ENCODE results near the gene TGFB1. TPM values are rescaled to one million over a fixed set of nuclear protein-coding genes. Genes with fewer than 3 reads are reported as not detected.

The TGFB1 gene
- total and polyA plus RNA-seq, 9 of the 15 experiments (the other 6 are each of a cell fraction or from before 2014, with no cell fraction given) = 0.24 to 159 (median 17.2) TPM

GRCh38 chr19:41350735-41351338 lies 2.9 kb downstream of the TGFB1 start (continued):
- TF ChIP-seq, protein P1, sequence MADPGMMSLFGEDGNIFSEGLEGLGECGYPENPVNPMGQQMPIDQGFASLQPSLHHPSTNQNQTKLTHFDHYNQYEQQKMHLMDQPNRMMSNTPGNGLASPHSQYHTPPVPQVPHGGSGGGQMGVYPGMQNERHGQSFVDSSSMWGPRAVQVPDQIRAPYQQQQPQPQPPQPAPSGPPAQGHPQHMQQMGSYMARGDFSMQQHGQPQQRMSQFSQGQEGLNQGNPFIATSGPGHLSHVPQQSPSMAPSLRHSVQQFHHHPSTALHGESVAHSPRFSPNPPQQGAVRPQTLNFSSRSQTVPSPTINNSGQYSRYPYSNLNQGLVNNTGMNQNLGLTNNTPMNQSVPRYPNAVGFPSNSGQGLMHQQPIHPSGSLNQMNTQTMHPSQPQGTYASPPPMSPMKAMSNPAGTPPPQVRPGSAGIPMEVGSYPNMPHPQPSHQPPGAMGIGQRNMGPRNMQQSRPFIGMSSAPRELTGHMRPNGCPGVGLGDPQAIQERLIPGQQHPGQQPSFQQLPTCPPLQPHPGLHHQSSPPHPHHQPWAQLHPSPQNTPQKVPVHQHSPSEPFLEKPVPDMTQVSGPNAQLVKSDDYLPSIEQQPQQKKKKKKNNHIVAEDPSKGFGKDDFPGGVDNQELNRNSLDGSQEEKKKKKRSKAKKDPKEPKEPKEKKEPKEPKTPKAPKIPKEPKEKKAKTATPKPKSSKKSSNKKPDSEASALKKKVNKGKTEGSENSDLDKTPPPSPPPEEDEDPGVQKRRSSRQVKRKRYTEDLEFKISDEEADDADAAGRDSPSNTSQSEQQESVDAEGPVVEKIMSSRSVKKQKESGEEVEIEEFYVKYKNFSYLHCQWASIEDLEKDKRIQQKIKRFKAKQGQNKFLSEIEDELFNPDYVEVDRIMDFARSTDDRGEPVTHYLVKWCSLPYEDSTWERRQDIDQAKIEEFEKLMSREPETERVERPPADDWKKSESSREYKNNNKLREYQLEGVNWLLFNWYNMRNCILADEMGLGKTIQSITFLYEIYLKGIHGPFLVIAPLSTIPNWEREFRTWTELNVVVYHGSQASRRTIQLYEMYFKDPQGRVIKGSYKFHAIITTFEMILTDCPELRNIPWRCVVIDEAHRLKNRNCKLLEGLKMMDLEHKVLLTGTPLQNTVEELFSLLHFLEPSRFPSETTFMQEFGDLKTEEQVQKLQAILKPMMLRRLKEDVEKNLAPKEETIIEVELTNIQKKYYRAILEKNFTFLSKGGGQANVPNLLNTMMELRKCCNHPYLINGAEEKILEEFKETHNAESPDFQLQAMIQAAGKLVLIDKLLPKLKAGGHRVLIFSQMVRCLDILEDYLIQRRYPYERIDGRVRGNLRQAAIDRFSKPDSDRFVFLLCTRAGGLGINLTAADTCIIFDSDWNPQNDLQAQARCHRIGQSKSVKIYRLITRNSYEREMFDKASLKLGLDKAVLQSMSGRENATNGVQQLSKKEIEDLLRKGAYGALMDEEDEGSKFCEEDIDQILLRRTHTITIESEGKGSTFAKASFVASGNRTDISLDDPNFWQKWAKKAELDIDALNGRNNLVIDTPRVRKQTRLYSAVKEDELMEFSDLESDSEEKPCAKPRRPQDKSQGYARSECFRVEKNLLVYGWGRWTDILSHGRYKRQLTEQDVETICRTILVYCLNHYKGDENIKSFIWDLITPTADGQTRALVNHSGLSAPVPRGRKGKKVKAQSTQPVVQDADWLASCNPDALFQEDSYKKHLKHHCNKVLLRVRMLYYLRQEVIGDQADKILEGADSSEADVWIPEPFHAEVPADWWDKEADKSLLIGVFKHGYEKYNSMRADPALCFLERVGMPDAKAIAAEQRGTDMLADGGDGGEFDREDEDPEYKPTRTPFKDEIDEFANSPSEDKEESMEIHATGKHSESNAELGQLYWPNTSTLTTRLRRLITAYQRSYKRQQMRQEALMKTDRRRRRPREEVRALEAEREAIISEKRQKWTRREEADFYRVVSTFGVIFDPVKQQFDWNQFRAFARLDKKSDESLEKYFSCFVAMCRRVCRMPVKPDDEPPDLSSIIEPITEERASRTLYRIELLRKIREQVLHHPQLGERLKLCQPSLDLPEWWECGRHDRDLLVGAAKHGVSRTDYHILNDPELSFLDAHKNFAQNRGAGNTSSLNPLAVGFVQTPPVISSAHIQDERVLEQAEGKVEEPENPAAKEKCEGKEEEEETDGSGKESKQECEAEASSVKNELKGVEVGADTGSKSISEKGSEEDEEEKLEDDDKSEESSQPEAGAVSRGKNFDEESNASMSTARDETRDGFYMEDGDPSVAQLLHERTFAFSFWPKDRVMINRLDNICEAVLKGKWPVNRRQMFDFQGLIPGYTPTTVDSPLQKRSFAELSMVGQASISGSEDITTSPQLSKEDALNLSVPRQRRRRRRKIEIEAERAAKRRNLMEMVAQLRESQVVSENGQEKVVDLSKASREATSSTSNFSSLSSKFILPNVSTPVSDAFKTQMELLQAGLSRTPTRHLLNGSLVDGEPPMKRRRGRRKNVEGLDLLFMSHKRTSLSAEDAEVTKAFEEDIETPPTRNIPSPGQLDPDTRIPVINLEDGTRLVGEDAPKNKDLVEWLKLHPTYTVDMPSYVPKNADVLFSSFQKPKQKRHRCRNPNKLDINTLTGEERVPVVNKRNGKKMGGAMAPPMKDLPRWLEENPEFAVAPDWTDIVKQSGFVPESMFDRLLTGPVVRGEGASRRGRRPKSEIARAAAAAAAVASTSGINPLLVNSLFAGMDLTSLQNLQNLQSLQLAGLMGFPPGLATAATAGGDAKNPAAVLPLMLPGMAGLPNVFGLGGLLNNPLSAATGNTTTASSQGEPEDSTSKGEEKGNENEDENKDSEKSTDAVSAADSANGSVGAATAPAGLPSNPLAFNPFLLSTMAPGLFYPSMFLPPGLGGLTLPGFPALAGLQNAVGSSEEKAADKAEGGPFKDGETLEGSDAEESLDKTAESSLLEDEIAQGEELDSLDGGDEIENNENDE (IDR thresholded peaks at IDR 0.05; ENCODE audit: low read depth, low read length) = no peak
- TF ChIP-seq ERF (CRISPR knock-in tag; IDR thresholded peaks at IDR 0.05) (no peak), SIN3A (IDR thresholded peaks at IDR 0.05; ENCODE audit: borderline replicate concordance in 2 of 2, control insufficient read depth in 1 of 2, low read depth in 2 of 2, low read length in 2 of 2) (peak; percentile 41 to 47; a peak in 2 of 4 replicates), TAF9B (IDR thresholded peaks at IDR 0.05; ENCODE audit: partially characterized antibody) (no peak), ZNF592 (IDR thresholded peaks at IDR 0.05) (no peak; the same call in 1 of the 2 replicates), ZNF561 (CRISPR knock-in tag; conservative IDR thresholded peaks at IDR 0.05) (no peak), STAT5B (CRISPR knock-in tag; IDR thresholded peaks at IDR 0.05) (no peak), THRB (CRISPR knock-in tag; conservative IDR thresholded peaks at IDR 0.05) (no peak), NFXL1 (CRISPR knock-in tag; IDR thresholded peaks at IDR 0.05) (no peak)
